Renal pelvis (tissue), 4 donors: Measurements from ENCODE around the gene RBFOX2. TPM values are rescaled to one million over a fixed set of nuclear protein-coding genes. Genes with fewer than 3 reads are reported as not detected.

Experiments used
- DNase-seq: peaks from one replicate; pipeline ENCODE4 v3.0.0-alpha.2; 2013
- polyA plus RNA-seq, 3 donors: library from polyadenylated mRNA; unstranded; fragments of 120-200 nt; gene quantifications; one replicate each; pipeline ENCODE4 v1.2.1, GENCODE V29; 2013; ENCODE audit not compliant: insufficient read length in 3 of 3

The RBFOX2 gene
- polyA plus RNA-seq, 3 donors = 121 to 126 (median 125) TPM

GRCh38 chr22:35873426-35873825 lies 155.2 kb downstream of the RBFOX2 start:
- no peak for DNase-seq

DNA sequence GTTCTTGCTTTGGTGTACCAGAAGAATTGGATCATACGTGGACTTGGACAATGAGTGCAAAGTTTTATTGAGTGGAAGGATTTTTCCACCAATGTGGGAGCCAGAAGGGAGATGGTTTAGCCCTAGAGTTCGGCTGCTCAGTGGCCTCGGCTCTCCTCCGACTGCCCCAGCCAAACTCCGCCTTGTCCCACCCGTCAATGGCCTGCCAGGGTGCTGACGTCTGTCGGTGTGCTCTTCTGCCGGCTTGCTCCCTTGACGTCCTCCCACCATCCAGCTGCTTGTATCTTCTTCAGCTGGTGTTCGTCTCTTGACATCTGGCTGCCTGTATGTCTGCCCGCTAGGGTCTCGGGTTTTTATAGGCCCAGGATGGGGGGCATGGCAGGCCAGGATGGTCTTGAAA lies 156.2 kb downstream of the RBFOX2 start:
- DNase-seq = no peak

DNA sequence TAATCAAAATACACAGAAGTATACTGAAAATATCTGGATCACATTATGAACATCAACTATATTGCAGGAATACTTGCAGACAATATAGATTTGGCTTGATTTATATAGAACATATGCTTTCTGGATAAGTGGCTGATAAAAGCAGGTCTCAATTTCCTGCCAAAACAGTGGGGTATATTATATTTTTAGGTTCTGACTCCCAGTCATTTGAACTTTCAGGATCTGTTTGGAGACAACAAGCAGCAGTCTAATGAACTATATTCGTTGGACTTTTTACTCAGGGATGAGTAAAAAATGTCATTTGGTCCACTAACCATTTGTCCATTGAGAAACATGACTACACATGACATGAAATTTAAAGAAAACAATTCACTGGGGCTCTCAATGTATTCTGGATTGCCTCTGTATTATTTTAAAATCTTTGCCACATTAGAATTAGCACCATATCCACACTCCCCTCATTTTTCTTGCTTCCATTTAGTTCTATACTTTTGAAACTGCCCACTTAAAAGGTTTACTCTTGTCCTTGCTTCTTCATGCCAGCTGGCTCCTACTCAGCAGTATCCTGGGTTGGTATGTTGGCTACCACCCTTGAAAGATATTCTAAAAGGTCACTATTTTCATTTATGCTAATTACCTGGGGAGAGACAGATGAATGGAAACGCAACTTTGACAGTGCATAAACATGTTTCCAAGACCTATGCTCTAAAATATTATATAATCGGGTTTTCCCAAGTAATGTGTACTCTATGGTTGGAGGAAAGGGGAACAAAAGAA lies 157.9 kb downstream of the RBFOX2 start:
- no peak for DNase-seq

DNA sequence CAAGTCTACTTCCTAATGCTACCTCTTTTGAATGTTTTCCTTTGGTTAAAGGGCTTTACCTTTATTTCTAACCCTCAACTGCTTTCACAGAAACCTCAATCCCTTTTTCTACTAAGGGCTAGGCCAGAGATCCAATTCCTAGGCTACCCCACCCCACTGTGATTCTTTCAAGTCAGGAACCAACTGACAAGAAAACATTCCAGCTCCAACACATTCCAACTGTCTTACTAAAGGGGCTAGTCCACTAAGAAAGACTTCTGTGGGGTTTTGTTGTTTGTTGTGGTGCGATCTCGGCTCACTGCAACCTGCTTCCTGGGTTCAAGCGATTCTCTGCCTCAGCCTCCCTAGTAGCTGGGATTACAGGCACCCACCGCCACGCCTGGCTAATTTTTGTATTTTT lies 159.7 kb downstream of the RBFOX2 start:
- no peak for DNase-seq

DNA sequence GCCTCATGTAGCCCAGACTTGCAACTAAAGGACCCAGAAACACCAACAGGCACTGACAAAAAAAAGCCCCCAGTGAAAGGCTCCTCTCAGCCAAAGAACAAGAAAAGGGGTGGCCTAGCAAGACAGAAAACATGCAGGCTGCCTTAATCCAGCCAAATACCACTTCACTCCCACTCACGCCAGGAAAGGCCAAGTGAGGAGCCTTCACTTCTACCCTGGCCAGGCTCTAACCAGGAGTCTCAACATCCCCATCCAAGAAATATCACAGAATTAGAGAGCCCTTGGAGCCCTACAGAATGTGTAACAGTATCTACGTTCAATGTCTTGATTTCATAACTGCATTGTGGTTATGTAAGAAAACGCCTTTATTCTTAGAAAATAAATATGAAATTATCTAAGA lies 162.0 kb downstream of the RBFOX2 start:
- no peak for DNase-seq

- DNase-seq = no peak
Measured at GRCh38 chr22:35864545-35865165, 164.0 kb downstream of the RBFOX2 start.

DNA sequence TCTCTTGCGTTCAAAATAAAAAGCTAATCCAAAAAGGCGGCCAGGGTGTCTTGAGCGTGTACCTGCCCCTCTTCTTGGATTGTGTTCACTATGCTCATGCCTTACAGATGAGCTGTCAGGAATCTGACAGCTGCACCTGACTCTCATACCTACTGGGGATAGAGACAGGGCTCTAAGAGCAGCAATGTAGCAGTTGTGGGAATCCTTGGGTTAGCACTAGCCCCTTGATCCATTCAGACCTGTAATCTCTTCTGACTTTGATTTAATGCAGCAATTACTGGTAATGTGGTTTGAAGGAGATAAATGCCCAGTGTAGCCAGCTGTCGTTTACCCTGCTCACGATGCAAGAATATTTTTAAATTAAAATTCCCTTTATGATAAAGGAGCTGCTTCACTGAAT lies 165.2 kb downstream of the RBFOX2 start:
- no peak for DNase-seq

DNA sequence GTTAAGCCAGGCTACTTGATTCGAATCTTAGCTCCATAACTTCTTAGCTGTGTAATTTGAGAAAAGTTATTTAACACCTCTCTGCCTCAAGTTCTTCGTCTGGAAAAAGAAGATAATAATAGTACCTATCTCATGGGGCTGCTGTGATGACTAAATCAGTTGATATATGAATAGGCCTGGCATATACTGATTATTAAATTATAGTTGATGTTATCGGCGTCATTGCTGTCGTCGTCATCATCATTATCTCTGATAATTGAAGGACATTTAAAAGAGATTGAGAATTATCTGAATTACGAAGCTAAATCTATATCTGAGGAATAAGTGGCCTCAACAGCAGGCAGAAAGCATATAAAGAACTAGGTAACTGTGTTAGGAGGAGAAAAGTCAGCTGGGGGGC lies 165.9 kb downstream of the RBFOX2 start:
- no peak for DNase-seq

DNA sequence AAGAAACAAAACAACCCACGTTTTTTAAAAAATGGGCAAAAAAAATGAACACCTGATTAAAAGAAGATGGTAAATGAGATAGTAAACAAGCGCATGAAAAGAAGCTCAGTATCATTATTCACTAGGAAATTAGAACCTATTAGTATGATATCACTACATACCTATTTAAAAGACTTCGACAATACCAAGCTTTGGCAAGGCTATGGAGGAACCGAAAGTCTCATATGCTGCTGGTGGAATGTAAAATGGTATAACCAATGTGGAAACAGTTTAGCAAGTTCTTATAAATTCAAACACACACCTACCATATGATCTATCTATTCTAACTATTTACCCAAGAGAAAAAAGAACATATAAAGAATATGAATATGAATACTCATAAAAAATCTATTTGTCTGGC lies 167.2 kb downstream of the RBFOX2 start:
- DNase-seq = no peak

DNA sequence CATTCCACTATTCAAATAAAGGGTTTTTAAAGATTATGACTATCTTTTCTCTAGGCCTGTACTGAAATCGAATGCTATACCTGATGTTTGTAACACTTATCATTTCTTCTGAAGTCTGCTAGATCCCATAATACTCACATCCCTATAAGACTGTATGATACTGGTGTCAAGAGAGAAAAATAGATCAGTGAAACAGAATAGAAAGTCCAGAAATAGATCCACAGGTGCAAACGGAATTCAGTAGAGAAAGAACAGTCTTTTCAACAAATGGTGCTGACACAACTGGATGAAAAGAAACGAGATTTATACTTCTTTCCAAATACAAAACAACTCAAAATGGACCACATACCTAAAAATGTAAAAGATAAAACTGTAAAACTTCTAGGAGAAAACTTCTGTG lies 167.8 kb downstream of the RBFOX2 start:
- DNase-seq = no peak

GRCh38 chr22:35860087-35860733 lies 168.4 kb downstream of the RBFOX2 start:
- DNase-seq = no peak

DNA sequence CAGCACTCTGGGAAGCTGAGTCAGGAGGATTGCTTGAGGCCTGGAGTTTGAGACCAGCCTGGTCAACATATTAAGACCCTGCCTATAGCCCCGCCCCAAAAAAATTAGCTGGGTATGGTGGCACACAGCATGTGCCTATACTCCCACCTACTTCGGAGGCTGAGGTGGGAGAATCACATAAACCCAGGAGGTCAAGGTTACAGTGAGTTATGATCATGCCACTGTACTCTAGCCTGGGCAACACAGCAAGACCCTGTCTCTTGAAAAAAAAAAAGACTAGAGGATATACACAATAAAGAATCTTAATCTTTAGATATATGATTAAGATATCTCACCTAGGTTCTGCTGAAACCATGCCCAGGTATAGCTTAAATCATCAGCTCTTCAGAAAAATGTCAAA lies 174.3 kb downstream of the RBFOX2 start:
- DNase-seq = no peak

- no peak for DNase-seq
Measured at GRCh38 chr22:35852076-35852475, 176.5 kb downstream of the RBFOX2 start.

DNA sequence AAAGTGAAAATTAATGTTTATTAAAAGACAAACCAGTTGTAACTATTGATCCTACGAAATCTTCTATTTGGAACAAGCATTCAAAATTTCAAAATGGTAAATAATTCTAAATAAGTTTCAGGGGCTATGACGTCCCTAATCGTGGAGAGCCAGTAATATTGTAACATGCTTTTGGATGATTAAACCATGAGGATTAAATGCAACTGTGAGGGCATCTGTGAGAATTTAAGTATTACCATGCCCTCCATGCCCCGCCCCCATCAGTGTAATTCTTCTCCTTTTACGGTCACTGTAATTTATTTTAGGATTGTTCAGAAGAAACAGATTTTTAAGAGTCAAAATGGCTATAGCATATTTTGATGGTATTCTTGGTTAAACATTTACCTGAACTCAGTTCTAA lies 177.8 kb downstream of the RBFOX2 start:
- DNase-seq = no peak

DNA sequence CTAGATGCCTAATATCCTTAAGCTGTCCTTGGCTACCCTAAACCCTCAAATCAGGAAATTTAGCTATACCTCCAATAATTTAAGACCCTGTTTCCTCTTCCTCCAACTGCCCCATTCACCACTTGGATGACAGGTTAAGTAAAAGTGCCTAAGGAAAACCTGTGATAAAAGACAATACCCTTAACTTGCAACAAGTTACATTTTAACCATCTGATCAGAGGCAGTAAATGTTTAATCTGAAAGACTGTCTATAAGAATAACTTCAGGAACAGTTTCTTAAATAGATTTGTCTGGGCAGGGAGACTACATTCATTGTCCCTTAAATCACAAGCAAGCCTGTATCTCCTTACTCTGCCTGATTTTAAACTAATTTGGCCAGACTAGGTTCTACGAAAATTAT lies 181.8 kb downstream of the RBFOX2 start:
- peak; percentile 15 for DNase-seq

GRCh38 chr22:35844886-35845285 lies 183.7 kb downstream of the RBFOX2 start:
- DNase-seq = no peak

GRCh38 chr22:35842954-35843353 lies 185.7 kb downstream of the RBFOX2 start:
- DNase-seq = no peak

- DNase-seq = no peak
Measured at GRCh38 chr22:35842519-35842913, 186.1 kb downstream of the RBFOX2 start.

GRCh38 chr22:35841907-35842518 lies 186.6 kb downstream of the RBFOX2 start:
- no peak for DNase-seq

- peak; percentile 95 for DNase-seq
Measured at GRCh38 chr22:35840302-35840739, 188.3 kb downstream of the RBFOX2 start.

- peak; percentile 44 for DNase-seq
Measured at GRCh38 chr22:35839841-35840301, 188.8 kb downstream of the RBFOX2 start.

GRCh38 chr22:35838855-35839576 lies 189.6 kb downstream of the RBFOX2 start:
- peak; percentile 44 for DNase-seq
